HuH-7.5 (cell line): ENCODE measurements around the gene ARF5.

Experiments
- DNase-seq: peaks from one replicate; pipeline ENCODE4 v3.0.0; 2011; ENCODE audit warnings: low spot score

ARF5 gene

DNA sequence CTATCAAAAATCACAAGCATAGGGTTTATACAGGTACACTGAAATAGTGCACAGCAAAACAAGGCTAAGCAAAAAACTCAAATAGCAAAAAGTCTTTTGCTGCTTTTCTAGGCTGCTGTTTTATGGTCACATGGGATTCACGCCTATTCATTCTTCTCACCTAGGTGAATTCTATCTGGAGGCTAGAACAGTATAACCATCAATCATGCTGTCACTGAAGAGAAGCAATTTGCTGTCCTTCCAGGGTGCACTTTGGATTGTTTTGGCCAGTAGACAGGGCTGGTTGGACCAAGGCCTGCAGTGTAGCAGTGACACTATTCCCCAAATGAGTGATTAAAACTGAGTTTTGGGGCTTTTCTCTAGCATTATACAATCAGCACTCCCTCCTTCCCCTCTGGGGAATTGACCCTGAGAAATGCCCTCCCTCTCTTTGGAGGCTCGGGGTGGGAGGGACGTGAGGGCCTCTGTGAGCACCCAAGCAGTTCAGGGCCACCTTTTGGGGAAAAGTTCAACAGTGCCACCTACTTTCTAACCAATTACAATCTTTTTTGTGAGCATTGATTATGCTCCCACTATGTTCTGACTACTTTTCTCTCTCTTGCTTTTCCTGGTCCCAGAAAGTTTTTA is 47.6 kb downstream of the ARF5 start:
- DNase-seq, result no peak

DNA sequence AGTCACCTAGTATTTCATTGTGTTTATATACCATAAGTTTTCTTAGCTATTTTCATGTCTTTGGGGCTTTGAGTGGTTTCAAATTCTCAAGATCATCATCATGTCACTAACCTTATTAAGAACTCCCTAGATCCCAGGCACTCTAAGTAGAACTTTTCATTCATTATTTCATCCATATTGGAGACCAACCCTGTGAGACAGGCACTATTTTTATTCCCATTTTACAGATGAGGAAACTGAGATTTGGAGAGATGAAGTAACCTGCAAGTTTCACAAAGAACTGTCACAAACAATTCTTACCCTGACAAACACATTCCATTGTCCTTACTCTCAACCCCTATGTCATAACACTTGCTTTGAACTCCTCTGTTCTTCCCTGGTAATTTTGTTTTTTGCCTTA is 50.0 kb downstream of the ARF5 start:
- DNase-seq, result no peak
